HG03575 (cell line): Measurements from ENCODE around the gene C21orf58.

Source experiments
- ATAC-seq: cut with Tn5 transposase; IDR thresholded peaks from one replicate; pipeline ENCODE4 v1.9.1; 2021; ENCODE audit not compliant: unreplicated experiment, insufficient number of reproducible peaks, low FRiP score; ENCODE audit errors: extremely low read depth

The C21orf58 gene

GRCh38 chr21:46304955-46305354, 18.7 kb downstream of the C21orf58 start:
- no peak for ATAC-seq

GRCh38 chr21:46304437-46304836, 19.2 kb downstream of the C21orf58 start:
- no peak for ATAC-seq

GRCh38 chr21:46301759-46302158, 21.9 kb downstream of the C21orf58 start:
- ATAC-seq: no peak

GRCh38 chr21:46299167-46299566, 24.5 kb downstream of the C21orf58 start:
- ATAC-seq: no peak

GRCh38 chr21:46297338-46298271, 26.1 kb downstream of the C21orf58 start:
- ATAC-seq: no peak

- no peak for ATAC-seq
These were observed 27.5 kb downstream of the C21orf58 start for GRCh38 chr21:46295996-46296752.

- ATAC-seq: no peak
These were observed 28.4 kb downstream of the C21orf58 start for GRCh38 chr21:46295177-46295770.

- ATAC-seq: no peak
These were observed 29.0 kb downstream of the C21orf58 start for GRCh38 chr21:46294647-46295176.

- no peak for ATAC-seq
These were observed 32.1 kb downstream of the C21orf58 start for GRCh38 chr21:46291561-46291960.

GRCh38 chr21:46289655-46290179, 34.0 kb downstream of the C21orf58 start:
- ATAC-seq: no peak

- no peak for ATAC-seq
These were observed 36.1 kb downstream of the C21orf58 start for GRCh38 chr21:46287541-46287940.

GRCh38 chr21:46286648-46287002, 37.0 kb downstream of the C21orf58 start:
- ATAC-seq: no peak

- ATAC-seq: no peak
These were observed 37.7 kb downstream of the C21orf58 start, which contains the start of gene YBEY for GRCh38 chr21:46285761-46286647. YBEY (plus strand) TSS chr21:46286342; CDS start chr21:46286914, 572 bp downstream.

GRCh38 chr21:46285206-46285661, 38.4 kb downstream of the C21orf58 start, which contains the start of gene MCM3AP:
MCM3AP (minus strand) TSS chr21:46285611; CDS start chr21:46285286, 325 bp downstream.
- no peak for ATAC-seq

- ATAC-seq: no peak
These were observed 38.9 kb downstream of the C21orf58 start for GRCh38 chr21:46284733-46285132.

GRCh38 chr21:46284077-46284644, 39.5 kb downstream of the C21orf58 start:
- no peak for ATAC-seq

GRCh38 chr21:46274797-46275390, 48.8 kb downstream of the C21orf58 start:
- no peak for ATAC-seq
